ENCODE results near the gene HIPK1. TPM values are rescaled to one million over a fixed set of nuclear protein-coding genes. Genes with fewer than 3 reads are reported as not detected.
"Not testable (repeated sequence)": the region's sequence is repeated elsewhere in the genome, so short reads cannot be mapped to it uniquely, and the experiment has no call there.

HIPK1 gene
- total RNA-seq, 1 donor from 2014 or later, result 12.7 TPM

GRCh38 chr1:113999799-114000198, 70.7 kb downstream of the HIPK1 start:
- H3K4me3 ChIP-seq (ENCODE audit: low read depth, low read length), result no peak overlapping the region
- TF ChIP-seq CTCF (conservative IDR thresholded peaks at IDR 0.05; ENCODE audit: low read depth, low read length), result no peak
- no peak for DNase-seq (ENCODE audit: low read depth)

- H3K4me3 ChIP-seq (ENCODE audit: low read depth, low read length), result no peak overlapping the region
- no peak for TF ChIP-seq CTCF (conservative IDR thresholded peaks at IDR 0.05; ENCODE audit: low read depth, low read length)
- DNase-seq (ENCODE audit: low read depth), result no peak
Measured at GRCh38 chr1:114000406-114000805, 71.3 kb downstream of the HIPK1 start.

- TF ChIP-seq CTCF (conservative IDR thresholded peaks at IDR 0.05; ENCODE audit: low read depth, low read length), result no peak
- no peak overlapping the region for H3K4me3 ChIP-seq (ENCODE audit: low read depth, low read length)
- no peak for DNase-seq (ENCODE audit: low read depth)
Measured at GRCh38 chr1:114002492-114003239, 73.5 kb downstream of the HIPK1 start.

- TF ChIP-seq CTCF (conservative IDR thresholded peaks at IDR 0.05; ENCODE audit: low read depth, low read length), result no peak
- H3K4me3 ChIP-seq (ENCODE audit: low read depth, low read length), result no peak overlapping the region
- no peak for DNase-seq (ENCODE audit: low read depth)
Measured at GRCh38 chr1:114003431-114003830, 74.3 kb downstream of the HIPK1 start.

GRCh38 chr1:114006825-114007224, 77.7 kb downstream of the HIPK1 start:
- DNase-seq (ENCODE audit: low read depth); H3K4me3 ChIP-seq (ENCODE audit: low read depth, low read length): not testable (repeated sequence)

- DNase-seq (ENCODE audit: low read depth), result no peak
- TF ChIP-seq CTCF (conservative IDR thresholded peaks at IDR 0.05; ENCODE audit: low read depth, low read length), result no peak
- H3K4me3 ChIP-seq (ENCODE audit: low read depth, low read length), result no peak overlapping the region
Measured at GRCh38 chr1:114008480-114008941, 79.4 kb downstream of the HIPK1 start.

- no peak for DNase-seq (ENCODE audit: low read depth)
- TF ChIP-seq CTCF (conservative IDR thresholded peaks at IDR 0.05; ENCODE audit: low read depth, low read length), result no peak
- no peak overlapping the region for H3K4me3 ChIP-seq (ENCODE audit: low read depth, low read length)
Measured at GRCh38 chr1:114008993-114009392, 79.9 kb downstream of the HIPK1 start.

Data from epithelial cell of proximal tubule (primary cell).